GM23338 (cell line): ENCODE measurements around the gene SKA3. TPM values are rescaled to one million over a fixed set of nuclear protein-coding genes. Genes with fewer than 3 reads are reported as not detected.
"Not testable (repeated sequence)": the region's sequence is repeated elsewhere in the genome, so short reads cannot be mapped to it uniquely, and the experiment has no call there.

Experiments used
- ATAC-seq: fragments of 200-7000 bp; cut with Tn5 transposase; 3 replicates; pipeline ENCODE4 v1.9.1; 2020
- DNase-seq: peaks from one replicate; pipeline ENCODE4 v3.0.0-alpha.2; 2015; ENCODE audit warnings: low spot score
- H2AFZ ChIP-seq: fragments of 200-600 bp; sonication (generic); 2 replicates; pipeline ENCODE4 v1.8.0; 2016; ENCODE audit warnings: antibody characterized with exemption, mild to moderate bottlenecking, moderate library complexity
- H3F3A ChIP-seq: fragments of 200-600 bp; sonication (generic); replicated peaks from 2 replicates; pipeline ENCODE4 v1.8.0; 2017; ENCODE audit warnings: antibody characterized with exemption, mixed run types, low read depth
- H3K27ac ChIP-seq: fragments of 200-600 bp; sonication (generic); 2 replicates; pipeline ENCODE4 v1.6.1; 2016; ENCODE audit warnings: low read depth
- H3K27me3 ChIP-seq: fragments of 200-600 bp; sonication (generic); 2 replicates; pipeline ENCODE4 v1.8.0; 2016; ENCODE audit warnings: mild to moderate bottlenecking, mixed run types, moderate library complexity; ENCODE audit not compliant: insufficient read depth
- H3K36me3 ChIP-seq: fragments of 200-600 bp; sonication (generic); 2 replicates; pipeline ENCODE4 v1.8.0; 2016; ENCODE audit warnings: mild to moderate bottlenecking; ENCODE audit not compliant: insufficient read depth
- H3K4me1 ChIP-seq: fragments of 200-600 bp; sonication (generic); 2 replicates; pipeline ENCODE4 v1.8.0; 2016; ENCODE audit warnings: mild to moderate bottlenecking, moderate library complexity; ENCODE audit not compliant: insufficient read depth
- H3K4me2 ChIP-seq: fragments of 200-600 bp; sonication (generic); 2 replicates; pipeline ENCODE4 v1.7.1; 2017; ENCODE audit warnings: mixed run types
- H3K4me3 ChIP-seq: fragments of 200-600 bp; sonication (generic); 2 replicates; pipeline ENCODE4 v1.6.1; 2016; ENCODE audit warnings: mixed run types
- H3K79me2 ChIP-seq: fragments of 200-600 bp; sonication (generic); replicated peaks from 2 replicates; pipeline ENCODE4 v1.8.0; 2017; ENCODE audit warnings: mild to moderate bottlenecking; ENCODE audit not compliant: insufficient read depth
- H3K9me2 ChIP-seq: fragments of 200-600 bp; sonication (generic); 2 replicates; pipeline ENCODE4 v1.8.0; 2017; ENCODE audit not compliant: insufficient read depth
- H4K20me1 ChIP-seq: fragments of 200-600 bp; sonication (generic); replicated peaks from 2 replicates; pipeline ENCODE4 v1.8.0; 2017; ENCODE audit warnings: mild to moderate bottlenecking; ENCODE audit not compliant: insufficient read depth
- H3K27ac Mint-ChIP-seq: 2 replicates; pipeline ENCODE4 v1.8.0; 2020; ENCODE audit warnings: inconsistent platforms, mild to moderate bottlenecking, moderate library complexity, mixed read lengths
- H3K27me3 Mint-ChIP-seq: 3 replicates; pipeline ENCODE4 v1.8.0; 2022; ENCODE audit warnings: low read depth, mild to moderate bottlenecking, moderate library complexity, mixed read lengths, inconsistent platforms; ENCODE audit not compliant: insufficient read depth, poor library complexity
- H3K36me3 Mint-ChIP-seq: 3 replicates; pipeline ENCODE4 v1.8.0; 2021; ENCODE audit warnings: low read depth, mild to moderate bottlenecking, inconsistent platforms, moderate library complexity, mixed read lengths
- H3K4me1 Mint-ChIP-seq: 3 replicates; pipeline ENCODE4 v1.8.0; 2020; ENCODE audit warnings: mild to moderate bottlenecking, inconsistent platforms, mixed read lengths
- H3K4me3 Mint-ChIP-seq: 3 replicates; pipeline ENCODE4 v1.8.0; 2021; ENCODE audit warnings: moderate library complexity, mild to moderate bottlenecking, inconsistent platforms, mixed read lengths
- H3K9me3 Mint-ChIP-seq: 3 replicates; pipeline ENCODE4 v1.8.0; 2020; ENCODE audit warnings: moderate library complexity, mild to moderate bottlenecking, inconsistent platforms, mixed read lengths
- CTCF ChIP-seq, 2 experiments: fragments of 200-600 bp in 1 of 2; sonication (generic) in 1 of 2; conservative IDR thresholded peaks; 2 replicates each; pipeline versions ENCODE4 v1.5.1 to v1.6.1; 2016 to 2017; ENCODE audit warnings: antibody characterized with exemption in 2 of 2, low read depth in 2 of 2, mild to moderate bottlenecking in 2 of 2, moderate library complexity in 1 of 2
- REST ChIP-seq: IDR thresholded peaks from one replicate; pipeline ENCODE4 v1.6.1; 2018; ENCODE audit warnings: antibody characterized with exemption; ENCODE audit not compliant: unreplicated experiment
- ZNF462 ChIP-seq: fragments of 250-450 bp; sonication (Bioruptor Pico); IDR thresholded peaks from 2 replicates; pipeline ENCODE4 v1.5.0; 2020; ENCODE audit warnings: mild to moderate bottlenecking, moderate library complexity
- polyA plus RNA-seq: library from polyadenylated mRNA; unstranded; fragments of >200 nt; fragmentation: Nextera tagmentation; extraction: Ambion mirVana; gene quantifications from 2 replicates; pipeline ENCODE4 v1.2.1, GENCODE V29; 2016
- total RNA-seq: library from RNA; depleted of rRNA; stranded (reverse); fragments of >200 nt; shearing (Covaris generic); gene quantifications from 2 replicates; pipeline ENCODE4 v1.2.3, GENCODE V29; 2014

The SKA3 gene
- total and polyA plus RNA-seq, 2 experiments from 2014 or later, result 65.9 to 179 TPM

- TF ChIP-seq ZNF462 (CRISPR knock-in tag), result no peak
Observed at GRCh38 chr13:21216332-21216731, 40.0 kb upstream of the SKA3 start (continued).

DNA sequence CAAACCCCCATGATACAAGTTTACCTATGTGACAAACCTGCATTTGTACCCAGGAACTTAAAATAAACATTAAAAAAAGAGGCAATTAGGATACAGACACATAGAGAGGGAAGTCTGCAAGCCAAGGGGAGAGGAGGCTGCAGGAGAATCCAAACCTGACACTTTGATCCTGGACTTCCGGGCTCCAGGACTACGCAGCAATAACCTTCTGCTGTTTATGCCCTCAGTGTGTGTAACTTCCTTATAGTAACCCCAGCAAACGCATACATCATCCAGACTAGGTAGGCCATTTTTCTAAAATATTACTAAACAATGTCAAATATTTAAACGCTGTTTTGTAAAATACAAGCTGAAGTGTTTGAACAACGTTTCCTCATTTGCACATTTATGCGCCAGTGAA, 39.1 kb upstream of the SKA3 start:
- ATAC-seq, H3K9me2 ChIP-seq, H2AFZ ChIP-seq, H4K20me1 ChIP-seq, H3K27ac ChIP-seq, H3K36me3 ChIP-seq, H3K4me3 ChIP-seq, H3K79me2 ChIP-seq, DNase-seq, H3F3A ChIP-seq, H3K27me3 ChIP-seq, H3K4me3 Mint-ChIP-seq, H3K4me2 ChIP-seq, H3K4me1 Mint-ChIP-seq, H3K4me1 ChIP-seq, H3K27ac Mint-ChIP-seq: not testable (repeated sequence)
- peaks cover 16% of the 10 kb centered on the region for H3K36me3 Mint-ChIP-seq
- H3K9me3 Mint-ChIP-seq, result peaks cover 34% of the 10 kb centered on the region
- peaks cover 11% of the 10 kb centered on the region for H3K27me3 Mint-ChIP-seq

DNA sequence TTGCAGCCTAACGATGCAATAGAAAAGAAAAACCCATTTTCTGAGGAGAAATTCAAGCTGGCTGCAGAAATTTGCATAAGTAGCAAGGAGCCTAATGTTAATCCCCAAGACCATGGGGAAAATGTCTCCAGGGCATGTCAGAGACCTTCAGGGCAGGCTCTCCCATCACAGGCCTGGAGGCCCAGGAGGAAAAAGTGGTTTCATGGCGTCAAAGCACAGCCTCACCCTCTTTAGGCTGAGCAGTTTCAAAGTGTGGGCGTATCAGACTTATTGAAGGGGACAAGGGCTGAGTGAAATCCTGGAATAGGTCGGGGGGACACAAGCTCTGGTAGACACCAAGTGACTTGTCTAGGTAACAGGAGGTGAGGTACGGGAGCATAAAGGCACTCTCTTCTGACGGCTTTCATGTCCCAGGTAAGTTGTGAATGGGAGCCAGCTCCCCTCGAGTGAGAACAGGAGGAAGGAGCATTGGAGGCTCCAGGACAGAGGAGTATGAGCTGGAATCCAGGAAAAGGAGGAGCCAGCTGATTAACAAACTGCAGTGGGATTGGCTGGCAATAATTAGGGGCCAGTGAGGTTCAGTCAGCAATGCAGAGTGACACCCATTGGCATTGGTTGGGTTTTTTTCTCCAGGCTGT, 35.9 kb upstream of the SKA3 start:
- ATAC-seq, result no peak
- no peaks in the 10 kb centered on the region for H3K36me3 ChIP-seq
- H3F3A ChIP-seq, result no peaks in the 10 kb centered on the region
- Mint-ChIP-seq H3K27me3 (peaks cover 9% of the 10 kb centered on the region), H3K4me1 (0 out of 3 replicates have a peak, but pooled peaks cover 2% of the 10 kb centered on the region), H3K27ac (no peak overlapping the region), H3K36me3 (peaks cover 16% of the 10 kb centered on the region), H3K4me3 (no peak overlapping the region), H3K9me3 (peaks cover 38% of the 10 kb centered on the region)
- no peaks in the 10 kb centered on the region for H3K79me2 ChIP-seq
- no peaks in the 10 kb centered on the region for H3K4me1 ChIP-seq
- H2AFZ ChIP-seq, result no peak overlapping the region
- H4K20me1 ChIP-seq, result no peaks in the 10 kb centered on the region
- H3K4me2 ChIP-seq, result no peak overlapping the region
- TF ChIP-seq REST (no peak), CTCF (conservative IDR thresholded peaks at IDR 0.05; ENCODE audit: low read depth in 2 of 2) (no peak)
- H3K27me3 ChIP-seq, result no peaks in the 10 kb centered on the region
- H3K4me3 ChIP-seq, result no peak overlapping the region
- H3K9me2 ChIP-seq, result 0 out of 2 replicates have a peak, but pooled peaks cover 4% of the 10 kb centered on the region
- DNase-seq, result no peak
- H3K27ac ChIP-seq, result no peak overlapping the region
